LHCN-M2 (cell line): ENCODE data around the gene ZSCAN30. TPM values are rescaled to one million over a fixed set of nuclear protein-coding genes. Genes with fewer than 3 reads are reported as not detected.

ENCODE experiments used
- DNase-seq: peaks from one replicate; pipeline ENCODE4 v3.0.0-alpha.2; 2012; ENCODE audit warnings: low read depth
- total RNA-seq: library from RNA; depleted of rRNA; stranded (reverse); fragments of >200 nt; gene quantifications from 2 replicates; pipeline ENCODE4 v1.2.3, GENCODE V29; 2014

Gene ZSCAN30
- total RNA-seq, 1 experiment from 2014 or later = 19.1 TPM

GRCh38 chr18:35282353-35282752 is 7.7 kb downstream of the ZSCAN30 start:
- peak; percentile 91 for DNase-seq

GRCh38 chr18:35278969-35279368 is 11.1 kb downstream of the ZSCAN30 start:
- DNase-seq = no peak

DNA sequence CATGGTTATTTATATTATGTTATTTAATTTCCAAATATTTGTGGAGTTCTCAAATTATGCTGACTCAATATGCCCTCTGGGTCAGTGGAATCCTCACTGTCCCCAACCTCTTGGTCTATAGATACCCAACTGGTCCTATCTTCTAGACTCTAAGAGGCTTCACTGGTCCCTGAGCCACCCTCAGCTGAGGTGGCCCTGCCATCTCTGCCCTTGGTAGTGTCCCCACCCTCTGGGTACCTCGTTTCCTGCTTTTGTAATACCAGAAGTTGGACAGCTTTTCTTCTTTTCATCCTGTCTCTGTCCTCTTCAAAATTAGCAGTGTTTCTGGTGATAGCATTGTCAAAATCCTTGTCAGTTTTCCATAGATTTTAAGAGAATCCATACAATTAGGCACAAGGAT is 11.9 kb downstream of the ZSCAN30 start:
- no peak for DNase-seq

DNA sequence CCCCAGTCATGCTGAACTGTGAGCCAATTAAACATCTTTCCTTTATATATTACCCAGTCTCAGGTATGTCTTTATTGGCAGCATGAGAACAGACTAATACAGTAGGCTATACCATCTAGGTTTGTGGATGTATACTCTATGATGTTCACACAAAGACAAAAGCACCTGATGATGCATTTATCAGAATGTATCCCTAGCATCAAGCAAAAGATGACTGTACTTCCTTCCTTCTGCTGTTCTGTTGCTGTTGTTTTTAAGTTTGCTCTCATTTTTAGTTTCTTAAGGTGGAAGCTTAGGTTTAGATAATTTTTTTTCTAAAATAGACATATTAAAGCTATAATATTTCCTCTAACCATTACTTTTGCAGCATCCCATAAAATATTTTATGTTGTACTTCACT is 12.4 kb downstream of the ZSCAN30 start:
- no peak for DNase-seq

GRCh38 chr18:35276267-35276666 is 13.8 kb downstream of the ZSCAN30 start:
- DNase-seq = no peak

DNA sequence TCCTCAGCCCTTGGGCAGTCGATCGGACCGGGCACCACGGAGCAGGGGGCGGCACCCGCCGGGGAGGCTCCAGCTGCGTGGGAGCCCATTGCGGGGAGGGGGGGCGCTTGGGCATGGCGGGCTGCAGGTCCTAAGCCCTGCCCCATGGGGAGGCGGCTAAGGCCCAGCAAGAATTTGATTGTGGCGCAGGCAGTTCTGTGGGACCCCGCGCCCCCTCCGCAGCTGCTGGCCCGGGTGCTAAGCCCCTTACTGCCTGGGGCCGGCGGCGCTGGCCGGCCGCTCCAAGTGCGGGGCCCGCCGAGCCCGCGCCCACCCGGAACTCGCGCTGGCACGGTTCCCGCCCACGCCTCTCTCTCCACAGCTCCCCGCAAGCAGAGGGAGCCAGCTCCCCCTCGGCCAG is 18.4 kb downstream of the ZSCAN30 start:
- no peak for DNase-seq

DNA sequence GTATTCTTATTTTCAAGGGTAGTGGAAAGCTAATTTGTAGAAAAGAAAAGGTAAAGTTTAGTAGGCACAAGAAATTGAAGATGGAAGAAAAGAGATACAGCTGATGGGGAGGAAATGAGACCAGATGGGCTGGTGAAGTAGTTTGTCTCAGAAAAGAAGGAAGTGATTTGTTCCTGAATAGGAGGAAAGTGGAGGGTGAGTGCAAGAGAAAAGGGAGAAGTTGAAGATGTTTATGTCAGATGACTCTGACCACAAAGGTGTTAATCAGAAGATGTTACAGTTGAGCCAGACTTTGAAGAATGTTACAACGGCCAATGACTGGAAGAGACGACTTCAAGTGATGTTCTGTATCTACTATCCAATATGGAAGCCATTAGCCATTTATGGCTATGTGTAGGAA is 21.2 kb downstream of the ZSCAN30 start:
- no peak for DNase-seq

- DNase-seq = no peak
These were observed 22.2 kb downstream of the ZSCAN30 start for GRCh38 chr18:35267809-35268208.

- no peak for DNase-seq
These were observed 22.8 kb downstream of the ZSCAN30 start for GRCh38 chr18:35267161-35267651.

GRCh38 chr18:35264409-35264808 is 25.6 kb downstream of the ZSCAN30 start:
- DNase-seq = no peak

- no peak for DNase-seq
These were observed 33.1 kb downstream of the ZSCAN30 start for GRCh38 chr18:35256947-35257346.

GRCh38 chr18:35253655-35254287 is 36.3 kb downstream of the ZSCAN30 start:
- DNase-seq = no peak

DNA sequence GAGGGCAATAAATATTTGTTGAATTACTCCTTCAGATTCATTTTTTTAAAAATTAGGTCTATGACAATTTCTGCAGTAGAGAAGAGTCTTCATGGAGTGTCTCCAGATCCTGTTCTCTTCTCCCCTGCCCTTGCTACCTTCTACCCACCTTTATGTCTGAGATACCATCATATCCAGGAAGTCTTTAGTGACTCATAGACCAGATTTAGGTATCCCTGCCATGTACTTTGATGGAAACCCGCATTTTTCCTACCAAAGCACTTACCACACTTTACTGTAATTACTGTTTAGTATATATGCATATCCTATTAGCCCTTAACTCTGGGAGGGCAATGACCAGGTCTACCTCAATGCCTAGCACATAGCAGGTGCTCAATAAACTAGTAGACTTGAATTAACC is 37.6 kb downstream of the ZSCAN30 start:
- DNase-seq = no peak

DNA sequence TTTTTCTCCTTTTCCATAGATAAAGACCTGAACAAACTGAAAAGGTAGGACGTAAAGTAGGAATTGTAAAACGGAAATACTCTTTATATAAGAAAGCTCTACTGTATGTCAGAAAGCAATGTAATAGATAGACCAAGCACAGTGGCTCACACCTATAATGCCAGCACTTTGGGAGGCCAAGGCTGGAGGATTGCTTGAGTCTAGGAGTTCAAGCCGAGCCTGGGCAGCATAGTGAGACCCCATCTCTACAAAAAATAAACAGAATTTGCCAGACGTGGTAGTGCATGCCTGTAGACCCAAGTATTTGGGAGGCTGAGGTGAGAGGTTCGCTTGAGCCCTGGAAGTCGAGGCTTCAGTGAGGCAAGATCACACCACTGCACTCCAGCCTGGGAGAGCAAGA is 41.6 kb downstream of the ZSCAN30 start:
- DNase-seq = no peak

DNA sequence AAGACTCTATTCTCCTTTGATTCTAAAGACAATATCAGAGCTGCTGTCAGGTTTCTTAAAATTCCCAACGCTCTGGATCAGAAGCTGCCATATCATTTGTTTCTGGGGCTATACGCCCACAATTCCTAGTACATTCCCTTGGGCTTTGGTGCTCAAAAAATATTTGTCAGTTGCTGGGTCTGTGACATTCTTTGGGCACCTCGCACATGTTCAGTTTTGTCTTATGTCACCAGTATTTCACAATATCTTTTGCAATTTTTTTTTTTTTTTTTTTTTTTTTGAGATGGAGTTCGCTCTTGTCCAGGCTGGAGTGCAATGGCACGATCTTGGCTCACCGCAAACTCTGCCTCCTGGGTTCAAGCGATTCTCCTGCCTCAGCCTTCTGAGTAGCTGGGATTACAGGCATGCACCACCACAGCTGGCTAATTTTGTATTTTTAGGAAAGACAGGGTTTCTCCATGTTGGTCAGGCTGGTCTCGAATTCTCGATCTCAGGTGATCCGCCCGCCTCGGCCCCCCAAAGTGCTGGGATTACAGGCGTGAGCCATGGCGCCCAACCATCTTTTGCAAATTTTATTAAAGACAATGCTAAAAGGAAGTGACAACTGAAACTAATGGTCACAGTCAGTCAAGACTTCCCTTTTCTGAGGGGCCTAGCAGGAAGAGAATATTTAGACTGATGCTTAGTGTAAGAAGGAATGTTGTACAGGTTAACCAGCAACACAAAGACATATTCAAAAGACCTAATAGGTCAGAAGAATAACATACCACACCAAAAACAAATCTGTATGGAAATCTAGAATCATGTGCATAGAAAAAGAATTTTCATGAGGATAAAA is 42.4 kb downstream of the ZSCAN30 start:
- DNase-seq = no peak

GRCh38 chr18:35246831-35247230 is 43.2 kb downstream of the ZSCAN30 start:
- DNase-seq = no peak

- no peak for DNase-seq
These were observed 44.2 kb downstream of the ZSCAN30 start for GRCh38 chr18:35245719-35246317.

- DNase-seq = no peak
These were observed 45.4 kb downstream of the ZSCAN30 start for GRCh38 chr18:35244671-35245070.

- DNase-seq = no peak
These were observed 47.6 kb downstream of the ZSCAN30 start for GRCh38 chr18:35242426-35242825.

DNA sequence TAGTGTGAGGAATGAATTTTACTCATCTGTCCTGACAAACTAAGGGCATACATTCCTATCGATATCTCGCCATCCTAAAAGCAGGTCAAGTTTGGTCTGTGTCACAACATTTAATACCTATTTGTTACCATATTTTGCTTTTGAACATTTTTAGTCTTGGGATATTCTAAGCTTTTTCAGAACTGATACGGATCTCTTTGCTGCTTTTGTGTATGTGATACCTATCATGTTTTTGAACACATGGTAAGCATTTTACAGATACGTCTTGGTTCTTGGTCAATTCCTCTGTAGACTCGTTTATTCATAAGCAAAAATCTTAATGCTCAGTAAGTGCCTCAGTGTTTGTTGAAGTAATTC is 48.6 kb downstream of the ZSCAN30 start:
- no peak for DNase-seq

GRCh38 chr18:35240664-35241447 is 49.2 kb downstream of the ZSCAN30 start, which contains the start of gene ZNF397:
ZNF397 (plus strand) TSS chr18:35241034; CDS start chr18:35242471, 1,437 bp downstream.
- DNase-seq = peak; percentile 97

GRCh38 chr18:35239314-35239713 is 50.7 kb downstream of the ZSCAN30 start:
- DNase-seq = no peak
